Mammary epithelial cell (primary cell): ENCODE measurements around the gene HMG20B.

Experiments used
- CTCF ChIP-seq, 2 donors: IDR thresholded peaks in 1 of 2; conservative IDR thresholded peaks in 1 of 2; 2 replicates each; pipeline ENCODE4 v1.5.1; 2011 to 2012; ENCODE audit warnings: inconsistent platforms in 2 of 2, low read length in 2 of 2, mild to moderate bottlenecking in 2 of 2, control low read depth in 1 of 2, low read depth in 1 of 2; ENCODE audit not compliant: insufficient read depth in 1 of 2; ENCODE audit errors: extremely low read depth in 1 of 2
- EZH2 ChIP-seq: IDR thresholded peaks from 2 replicates; pipeline ENCODE4 v1.6.1; 2012; ENCODE audit warnings: low read length, inconsistent platforms, borderline replicate concordance

- no peak for TF ChIP-seq CTCF (conservative IDR thresholded peaks at IDR 0.05 in 1 of 2, IDR thresholded peaks at IDR 0.05 in 1 of 2; ENCODE audit: extremely low read depth in 1 of 2, insufficient read depth in 1 of 2, low read depth in 1 of 2, low read length in 2 of 2)
- no peak for TF ChIP-seq EZH2
These were observed 39.6 kb downstream of the HMG20B start for GRCh38 chr19:3612330-3612729.
